ENCODE results near the gene DNAH10. TPM values are rescaled to one million over a fixed set of nuclear protein-coding genes. Genes with fewer than 3 reads are reported as not detected.

DNAH10 gene
- total and polyA plus RNA-seq, 9 donors: 0.05 to 20.2 (median 0.72) TPM

DNA sequence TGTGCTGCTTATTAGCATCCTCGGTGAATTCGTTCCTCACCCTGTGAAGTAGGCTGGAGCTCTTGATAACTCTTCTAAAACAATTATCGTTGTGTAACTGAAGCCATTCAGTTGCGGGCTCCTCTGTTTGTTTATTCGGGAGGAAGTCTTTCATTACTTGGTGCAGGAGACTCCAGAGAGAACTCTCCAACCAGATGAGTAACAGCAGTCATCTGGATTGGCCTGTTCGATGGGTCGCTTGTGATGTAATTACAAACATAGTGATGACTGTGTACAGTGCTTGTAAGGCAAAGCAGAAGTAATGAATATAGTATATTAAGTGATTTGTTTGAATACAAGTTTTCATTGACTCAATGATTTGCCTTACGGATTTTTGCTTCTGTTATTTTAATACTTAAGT is 39.1 kb upstream of the DNAH10 start:
- Histone ChIP-seq H3K27ac (no peak overlapping the region), H3K4me1 (ENCODE audit: insufficient read depth) (no peaks in the 10 kb centered on the region), H3K27me3 (no peaks in the 10 kb centered on the region), H3K4me3 (no peak overlapping the region), H3K36me3 (no peaks in the 10 kb centered on the region), H3K9me3 (no peaks in the 10 kb centered on the region)
- no peak for TF ChIP-seq POLR2A (IDR thresholded peaks at IDR 0.05)
- TF ChIP-seq, protein P1, sequence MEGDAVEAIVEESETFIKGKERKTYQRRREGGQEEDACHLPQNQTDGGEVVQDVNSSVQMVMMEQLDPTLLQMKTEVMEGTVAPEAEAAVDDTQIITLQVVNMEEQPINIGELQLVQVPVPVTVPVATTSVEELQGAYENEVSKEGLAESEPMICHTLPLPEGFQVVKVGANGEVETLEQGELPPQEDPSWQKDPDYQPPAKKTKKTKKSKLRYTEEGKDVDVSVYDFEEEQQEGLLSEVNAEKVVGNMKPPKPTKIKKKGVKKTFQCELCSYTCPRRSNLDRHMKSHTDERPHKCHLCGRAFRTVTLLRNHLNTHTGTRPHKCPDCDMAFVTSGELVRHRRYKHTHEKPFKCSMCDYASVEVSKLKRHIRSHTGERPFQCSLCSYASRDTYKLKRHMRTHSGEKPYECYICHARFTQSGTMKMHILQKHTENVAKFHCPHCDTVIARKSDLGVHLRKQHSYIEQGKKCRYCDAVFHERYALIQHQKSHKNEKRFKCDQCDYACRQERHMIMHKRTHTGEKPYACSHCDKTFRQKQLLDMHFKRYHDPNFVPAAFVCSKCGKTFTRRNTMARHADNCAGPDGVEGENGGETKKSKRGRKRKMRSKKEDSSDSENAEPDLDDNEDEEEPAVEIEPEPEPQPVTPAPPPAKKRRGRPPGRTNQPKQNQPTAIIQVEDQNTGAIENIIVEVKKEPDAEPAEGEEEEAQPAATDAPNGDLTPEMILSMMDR (IDR thresholded peaks at IDR 0.05): no peak
- TF ChIP-seq EP300 (IDR thresholded peaks at IDR 0.05): no peak
- DNase-seq: no peak
- 92 to 93% (median 93%) methylated on average over 8 of the region's 8 CpGs for whole genome bisulfite sequencing, 3 donors
- intact Hi-C loops (cut with DNase I): no loop called here

DNA sequence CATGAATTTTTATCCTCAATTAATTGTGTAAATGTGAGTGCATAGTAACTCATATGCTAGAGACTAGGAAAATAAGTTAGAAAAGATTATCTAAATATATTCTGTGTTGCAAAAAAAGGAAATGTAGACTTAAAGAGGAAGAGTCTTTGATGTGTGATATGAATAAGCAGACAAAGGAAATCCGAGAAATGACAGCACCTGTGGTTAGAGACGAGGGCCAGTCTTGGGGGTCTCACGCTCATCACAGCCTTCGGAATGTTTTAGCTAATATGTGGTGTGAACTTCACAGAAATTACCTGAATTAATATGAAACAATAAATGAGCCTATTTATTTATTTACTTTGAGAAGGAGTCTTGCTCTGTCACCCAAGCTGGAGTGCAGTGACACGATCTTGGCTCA is 38.3 kb upstream of the DNAH10 start:
- Histone ChIP-seq H3K36me3 (no peaks in the 10 kb centered on the region), H3K9me3 (no peaks in the 10 kb centered on the region), H3K27me3 (no peaks in the 10 kb centered on the region), H3K4me1 (ENCODE audit: insufficient read depth) (no peaks in the 10 kb centered on the region), H3K4me3 (no peak overlapping the region), H3K27ac (no peak overlapping the region)
- intact Hi-C loops (cut with DNase I): no loop called here
- no peak for DNase-seq
- 90 to 96% (median 95%) methylated on average over 5 of the region's 5 CpGs for WGBS, 3 donors
- TF ChIP-seq POLR2A (IDR thresholded peaks at IDR 0.05): no peak
- TF ChIP-seq EP300 (IDR thresholded peaks at IDR 0.05): no peak

DNA sequence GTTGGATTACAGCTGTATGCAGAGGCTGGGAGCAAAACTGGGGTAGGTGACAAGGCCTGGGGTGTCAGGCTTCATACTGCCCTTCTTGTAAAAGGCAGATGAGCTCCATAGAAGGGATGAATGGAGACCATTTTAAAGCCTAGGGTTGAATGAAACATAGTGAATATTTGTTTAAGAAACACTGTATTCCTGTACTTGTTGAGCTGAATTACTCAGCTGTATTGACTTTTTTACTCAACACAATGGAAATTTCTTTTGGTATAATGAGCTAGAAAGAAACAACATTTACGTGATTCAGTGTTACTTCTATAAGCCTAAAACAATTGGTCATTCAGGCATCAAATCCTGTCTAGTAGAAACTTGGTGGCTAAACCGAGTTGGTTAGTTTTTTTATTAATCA is 35.9 kb upstream of the DNAH10 start:
- Histone ChIP-seq H3K27ac (no peak overlapping the region), H3K9me3 (no peaks in the 10 kb centered on the region), H3K36me3 (no peaks in the 10 kb centered on the region), H3K27me3 (no peaks in the 10 kb centered on the region), H3K4me3 (no peak overlapping the region), H3K4me1 (ENCODE audit: insufficient read depth) (no peaks in the 10 kb centered on the region)
- DNase-seq: no peak
- 78 to 86% (median 85%) methylated on average over 2 of the region's 2 CpGs for WGBS, 3 donors
- intact Hi-C loops (cut with DNase I): no loop called here
- TF ChIP-seq EP300 (IDR thresholded peaks at IDR 0.05) (no peak), POLR2A (IDR thresholded peaks at IDR 0.05) (no peak)
- TF ChIP-seq, protein P1 (IDR thresholded peaks at IDR 0.05): no peak

DNA sequence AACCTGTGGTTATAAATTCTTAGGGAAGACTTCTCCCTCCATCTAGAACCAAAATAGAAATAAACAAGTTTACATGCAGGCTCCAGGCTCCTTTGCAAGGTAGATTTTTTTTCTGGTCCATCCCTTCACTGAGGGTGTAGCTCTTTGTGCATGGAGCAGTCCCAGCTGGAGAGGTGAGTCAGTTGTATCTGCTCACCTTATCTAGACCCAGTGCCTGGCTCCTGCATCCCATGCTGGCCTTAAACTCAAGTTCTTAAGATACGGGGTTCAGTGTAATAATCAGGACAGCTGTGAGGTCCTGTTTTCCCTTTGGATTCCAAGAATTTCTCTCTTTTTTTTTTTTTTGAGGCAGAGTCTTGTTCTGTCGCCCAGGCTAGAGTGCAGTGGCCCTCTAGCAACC is 35.1 kb upstream of the DNAH10 start:
- no peak for TF ChIP-seq POLR2A (IDR thresholded peaks at IDR 0.05)
- TF ChIP-seq, protein P1 (IDR thresholded peaks at IDR 0.05): no peak
- no peak for TF ChIP-seq EP300 (IDR thresholded peaks at IDR 0.05)
- Histone ChIP-seq H3K36me3 (no peaks in the 10 kb centered on the region), H3K27me3 (no peaks in the 10 kb centered on the region), H3K9me3 (no peaks in the 10 kb centered on the region), H3K4me1 (ENCODE audit: insufficient read depth) (no peaks in the 10 kb centered on the region), H3K27ac (no peak overlapping the region), H3K4me3 (no peak overlapping the region)
- intact Hi-C loops (cut with DNase I): no loop called here
- 69 to 76% (median 71%) methylated on average over 2 of the region's 2 CpGs for WGBS, 3 donors
- no peak for DNase-seq

DNA sequence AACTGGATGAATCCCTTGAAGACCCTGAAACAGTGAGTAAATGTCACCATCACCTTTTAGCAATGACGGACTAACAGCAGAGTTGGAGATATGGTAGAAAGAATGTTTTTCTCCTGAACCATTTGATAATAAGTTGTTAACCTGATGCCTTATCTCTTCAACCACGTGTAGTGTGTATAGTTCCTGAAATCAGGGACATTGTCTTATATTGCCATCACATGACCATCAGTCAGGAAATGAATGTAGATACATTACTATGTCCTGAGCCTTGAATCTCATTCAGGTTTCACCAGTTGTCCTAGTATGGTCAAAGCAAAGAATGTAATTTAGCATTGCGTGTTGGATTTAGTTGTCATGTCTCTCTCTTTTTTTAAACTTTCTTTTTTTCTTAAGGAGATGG is 34.2 kb upstream of the DNAH10 start:
- intact Hi-C loops (cut with DNase I): no loop called here
- no peaks in the 10 kb centered on the region for H3K27me3 ChIP-seq
- DNase-seq: no peak

More for the DNA sequence above, 34.2 kb upstream of the DNAH10 start:
- no peak overlapping the region for H3K4me3 ChIP-seq
- H3K9me3 ChIP-seq: no peaks in the 10 kb centered on the region
- H3K4me1 ChIP-seq (ENCODE audit: insufficient read depth): no peaks in the 10 kb centered on the region
- no peak for TF ChIP-seq EP300 (IDR thresholded peaks at IDR 0.05)
- TF ChIP-seq, protein P1 (IDR thresholded peaks at IDR 0.05): no peak
- TF ChIP-seq POLR2A (IDR thresholded peaks at IDR 0.05): no peak
- 83 to 88% (median 84%) methylated on average over 3 of the region's 3 CpGs for WGBS, 3 donors
- no peak overlapping the region for H3K27ac ChIP-seq
- no peaks in the 10 kb centered on the region for H3K36me3 ChIP-seq
